Skeletal muscle tissue (tissue), 4 donors: Measurements from ENCODE around the gene GTSE1. TPM values are rescaled to one million over a fixed set of nuclear protein-coding genes. Genes with fewer than 3 reads are reported as not detected.

Experiments used
- H3K27ac ChIP-seq: one replicate; pipeline ENCODE4 v1.7.0; 2013; ENCODE audit warnings: mild to moderate bottlenecking, low read depth, low read length, inconsistent platforms
- H3K27me3 ChIP-seq, 3 donors: one replicate each; pipeline ENCODE4 v1.7.0; 2013; ENCODE audit warnings: low read length in 3 of 3; ENCODE audit not compliant: control insufficient read depth in 3 of 3, insufficient read depth in 3 of 3
- H3K36me3 ChIP-seq, 3 donors: one replicate each; pipeline ENCODE4 v1.7.0; 2013; ENCODE audit warnings: low read length in 3 of 3; ENCODE audit not compliant: control insufficient read depth in 3 of 3, insufficient read depth in 3 of 3
- H3K4me1 ChIP-seq, 3 donors: one replicate each; pipeline ENCODE4 v1.7.0; 2013; ENCODE audit warnings: low read length in 3 of 3, mild to moderate bottlenecking in 3 of 3; ENCODE audit not compliant: control insufficient read depth in 3 of 3, insufficient read depth in 3 of 3
- H3K4me3 ChIP-seq, 3 donors: one replicate each; pipeline ENCODE4 v1.7.0; 2013; ENCODE audit warnings: low read length in 3 of 3
- H3K9ac ChIP-seq, 3 donors: one replicate each; pipeline ENCODE4 v1.7.0; 2013; ENCODE audit warnings: low read length in 3 of 3, mild to moderate bottlenecking in 3 of 3, moderate library complexity in 2 of 3, low read depth in 1 of 3
- H3K9me3 ChIP-seq, 3 donors: one replicate each; pipeline ENCODE4 v1.7.0; 2013; ENCODE audit warnings: low read length in 3 of 3; ENCODE audit not compliant: control insufficient read depth in 3 of 3
- total RNA-seq: library from RNA; depleted of rRNA; stranded (reverse); fragments of >200 nt; gene quantifications from one replicate; pipeline ENCODE4 v1.2.3, GENCODE V29; 2014
- donor health status: Osteomylitis.

The GTSE1 gene
- total RNA-seq, 1 donor from 2014 or later, result 3.1 TPM

GRCh38 chr22:46368871-46369715, 72.4 kb downstream of the GTSE1 start:
- Histone ChIP-seq H3K27me3 (peaks cover 5 to 44% (median 28%) of the 10 kb centered on the region in 3 donors), H3K4me3 (no peak overlapping the region), H3K9me3 (no peaks in the 10 kb centered on the region), H3K9ac (no peak overlapping the region), H3K27ac (no peak overlapping the region), H3K36me3 (no peaks in the 10 kb centered on the region), H3K4me1 (no peaks in the 10 kb centered on the region)

GRCh38 chr22:46369716-46370583, 73.3 kb downstream of the GTSE1 start:
- H3K4me1 ChIP-seq, result no peaks in the 10 kb centered on the region
- no peak overlapping the region for H3K9ac ChIP-seq
- no peak overlapping the region for H3K4me3 ChIP-seq
- H3K36me3 ChIP-seq, result no peaks in the 10 kb centered on the region
- no peaks in the 10 kb centered on the region for H3K9me3 ChIP-seq
- H3K27ac ChIP-seq, result no peak overlapping the region
- H3K27me3 ChIP-seq, result peaks cover 0 to 37% (median 22%) of the 10 kb centered on the region in 3 donors

- H3K27ac ChIP-seq, result no peak overlapping the region
- H3K4me3 ChIP-seq, result no peak overlapping the region
- H3K36me3 ChIP-seq, result no peaks in the 10 kb centered on the region
- no peaks in the 10 kb centered on the region for H3K4me1 ChIP-seq
- no peak overlapping the region for H3K9ac ChIP-seq
- H3K27me3 ChIP-seq, result peaks cover 0 to 32% (median 16%) of the 10 kb centered on the region in 3 donors
- H3K9me3 ChIP-seq, result no peaks in the 10 kb centered on the region
These were observed 74.1 kb downstream of the GTSE1 start for GRCh38 chr22:46370584-46371291.

- no peak overlapping the region for H3K9ac ChIP-seq
- no peaks in the 10 kb centered on the region for H3K4me1 ChIP-seq
- H3K27ac ChIP-seq, result no peak overlapping the region
- H3K9me3 ChIP-seq, result no peaks in the 10 kb centered on the region
- H3K36me3 ChIP-seq, result no peaks in the 10 kb centered on the region
- no peak overlapping the region for H3K4me3 ChIP-seq
- H3K27me3 ChIP-seq, result peaks cover 0 to 26% (median 11%) of the 10 kb centered on the region in 3 donors
These were observed 75.1 kb downstream of the GTSE1 start for GRCh38 chr22:46371623-46372226.

- H3K36me3 ChIP-seq, result no peaks in the 10 kb centered on the region
- H3K9me3 ChIP-seq, result no peaks in the 10 kb centered on the region
- H3K4me1 ChIP-seq, result peaks cover 0 to 9% (median under 1%) of the 10 kb centered on the region in 3 donors
- peaks cover 0 to 16% (median 4%) of the 10 kb centered on the region in 3 donors for H3K27me3 ChIP-seq
- H3K9ac ChIP-seq, result no peak overlapping the region
- H3K4me3 ChIP-seq, result no peak overlapping the region
- no peak overlapping the region for H3K27ac ChIP-seq
These were observed 76.0 kb downstream of the GTSE1 start for GRCh38 chr22:46372686-46373085.

- Histone ChIP-seq H3K27me3 (peaks cover 0 to 12% (median 4%) of the 10 kb centered on the region in 3 donors), H3K36me3 (no peaks in the 10 kb centered on the region), H3K4me1 (peaks cover 0 to 13% (median 5%) of the 10 kb centered on the region in 3 donors), H3K9ac (no peak overlapping the region), H3K9me3 (no peaks in the 10 kb centered on the region), H3K27ac (no peak overlapping the region), H3K4me3 (no peak overlapping the region)
These were observed 76.5 kb downstream of the GTSE1 start for GRCh38 chr22:46373159-46373558.

- Histone ChIP-seq H3K36me3 (no peaks in the 10 kb centered on the region), H3K27me3 (peaks cover 0 to 20% (median 10%) of the 10 kb centered on the region in 3 donors), H3K27ac (no peak overlapping the region), H3K9ac (no peak overlapping the region), H3K4me3 (no peak overlapping the region), H3K9me3 (no peaks in the 10 kb centered on the region), H3K4me1 (peaks cover 0 to 15% (median 6%) of the 10 kb centered on the region in 3 donors)
These were observed 77.4 kb downstream of the GTSE1 start for GRCh38 chr22:46373921-46374662.

- Histone ChIP-seq H3K36me3 (no peaks in the 10 kb centered on the region), H3K4me3 (no peak overlapping the region), H3K9me3 (no peaks in the 10 kb centered on the region), H3K27ac (no peak overlapping the region), H3K4me1 (peaks cover 0 to 15% (median 6%) of the 10 kb centered on the region in 3 donors), H3K27me3 (peaks cover 0 to 25% (median 6%) of the 10 kb centered on the region in 3 donors), H3K9ac (no peak overlapping the region)
These were observed 78.2 kb downstream of the GTSE1 start for GRCh38 chr22:46374663-46375474.
